Measurements from ENCODE around the gene SGSM2. TPM values are rescaled to one million over a fixed set of nuclear protein-coding genes. Genes with fewer than 3 reads are reported as not detected.

The SGSM2 gene
- polyA plus RNA-seq, 4 donors, result 54.0 to 98.7 (median 75.1) TPM

GRCh38 chr17:2335726-2336214 is 1.5 kb upstream of the SGSM2 start:
- DNase-seq (ENCODE audit: low read depth in 4 of 4, low spot score in 2 of 4), result no peak

- peak in 3 of 4 donors; percentile 78 to 87 (median 83) for DNase-seq (ENCODE audit: low read depth in 4 of 4, low spot score in 2 of 4)
Observed at GRCh38 chr17:2336215-2336851, 968 bp upstream of the SGSM2 start, which contains the start of gene TSR1. Gene TSR1 (minus strand): TSS chr17:2336457. CDS start chr17:2336427, 30 bp downstream.

GRCh38 chr17:2337544-2338314 is 428 bp downstream of the SGSM2 start:
- DNase-seq (ENCODE audit: low read depth in 4 of 4, low spot score in 2 of 4), result peak in 1 of 4 donors; percentile 10

GRCh38 chr17:2338315-2338657 is 985 bp downstream of the SGSM2 start:
- DNase-seq (ENCODE audit: low read depth in 4 of 4, low spot score in 2 of 4), result no peak

GRCh38 chr17:2343421-2343820 is 6.1 kb downstream of the SGSM2 start:
- no peak for DNase-seq (ENCODE audit: low read depth in 4 of 4, low spot score in 2 of 4)

- no peak for DNase-seq (ENCODE audit: low read depth in 4 of 4, low spot score in 2 of 4)
Observed at GRCh38 chr17:2344528-2344927, 7.2 kb downstream of the SGSM2 start.

- DNase-seq (ENCODE audit: low read depth in 4 of 4, low spot score in 2 of 4), result no peak
Observed at GRCh38 chr17:2346475-2346874, 9.2 kb downstream of the SGSM2 start.

- peak in 2 of 4 donors; percentile 49 to 59 for DNase-seq (ENCODE audit: low read depth in 4 of 4, low spot score in 2 of 4)
Observed at GRCh38 chr17:2347805-2348685, 10.7 kb downstream of the SGSM2 start.

- DNase-seq (ENCODE audit: low read depth in 4 of 4, low spot score in 2 of 4), result no peak
Observed at GRCh38 chr17:2351269-2351668, 14.0 kb downstream of the SGSM2 start.

- no peak for DNase-seq (ENCODE audit: low read depth in 4 of 4, low spot score in 2 of 4)
Observed at GRCh38 chr17:2354311-2354710, 17.0 kb downstream of the SGSM2 start.

GRCh38 chr17:2357237-2357636 is 19.9 kb downstream of the SGSM2 start:
- no peak for DNase-seq (ENCODE audit: low read depth in 4 of 4, low spot score in 2 of 4)

- no peak for DNase-seq (ENCODE audit: low read depth in 4 of 4, low spot score in 2 of 4)
Observed at GRCh38 chr17:2357931-2358434, 20.7 kb downstream of the SGSM2 start.

GRCh38 chr17:2361010-2361760 is 23.9 kb downstream of the SGSM2 start:
- no peak for DNase-seq (ENCODE audit: low read depth in 4 of 4, low spot score in 2 of 4)

- no peak for DNase-seq (ENCODE audit: low read depth in 4 of 4, low spot score in 2 of 4)
Observed at GRCh38 chr17:2362016-2362415, 24.7 kb downstream of the SGSM2 start.

- DNase-seq (ENCODE audit: low read depth in 4 of 4, low spot score in 2 of 4), result no peak
Observed at GRCh38 chr17:2362416-2362815, 25.1 kb downstream of the SGSM2 start.

- DNase-seq (ENCODE audit: low read depth in 4 of 4, low spot score in 2 of 4), result no peak
Observed at GRCh38 chr17:2362881-2363280, 25.6 kb downstream of the SGSM2 start.

GRCh38 chr17:2363318-2363717 is 26.0 kb downstream of the SGSM2 start:
- no peak for DNase-seq (ENCODE audit: low read depth in 4 of 4, low spot score in 2 of 4)

- DNase-seq (ENCODE audit: low read depth in 4 of 4, low spot score in 2 of 4), result no peak
Observed at GRCh38 chr17:2363851-2364762, 26.8 kb downstream of the SGSM2 start.

- DNase-seq (ENCODE audit: low read depth in 4 of 4, low spot score in 2 of 4), result no peak
Observed at GRCh38 chr17:2364763-2365116, 27.4 kb downstream of the SGSM2 start.

Data from left renal cortex interstitium (tissue), 4 donors.